ENCODE results near the gene SMURF1. TPM values are rescaled to one million over a fixed set of nuclear protein-coding genes. Genes with fewer than 3 reads are reported as not detected.
A peak's percentile ranks its signal among the peaks of the same experiment; 100 is the strongest.

SMURF1 gene
- total RNA-seq, 1 donor from 2014 or later = 44.7 TPM

GRCh38 chr7:99028261-99028973 is 115.5 kb downstream of the SMURF1 start:
- Histone ChIP-seq H3K9me3 (ENCODE audit: insufficient read depth, low read depth, low read length) (peaks cover 3% of the 10 kb centered on the region), H2AFZ (ENCODE audit: low read depth, low read length) (no peak overlapping the region), H4K20me1 (ENCODE audit: insufficient read depth, low read length) (peaks cover 40% of the 10 kb centered on the region), H3K36me3 (ENCODE audit: insufficient read depth, low read length) (peaks cover 45% of the 10 kb centered on the region), H3K4me3 (ENCODE audit: insufficient read depth, low read depth, low read length) (no peak overlapping the region), H3K4me1 (ENCODE audit: insufficient read depth, low read length) (no peaks in the 10 kb centered on the region), H3K27ac (ENCODE audit: low read depth, low read length) (no peak overlapping the region), H3K9ac (ENCODE audit: low read length) (no peak overlapping the region), H3K4me2 (ENCODE audit: low read length) (no peak overlapping the region), H3K27me3 (ENCODE audit: insufficient read depth, low read length) (no peaks in the 10 kb centered on the region), H3K79me2 (ENCODE audit: insufficient read depth, low read length) (peaks cover 5% of the 10 kb centered on the region)
- Mint-ChIP-seq H3K27me3 (ENCODE audit: low read depth, unreplicated experiment) (no peaks in the 10 kb centered on the region), H3K27ac (ENCODE audit: unreplicated experiment) (no peak overlapping the region), H3K4me3 (ENCODE audit: unreplicated experiment) (no peak overlapping the region), H3K4me1 (ENCODE audit: low read depth, unreplicated experiment) (peaks cover 15% of the 10 kb centered on the region), H3K36me3 (ENCODE audit: low read depth, unreplicated experiment) (peaks cover 35% of the 10 kb centered on the region), H3K9me3 (ENCODE audit: unreplicated experiment) (no peaks in the 10 kb centered on the region)
- no peak for TF ChIP-seq CTCF (IDR thresholded peaks at IDR 0.05; ENCODE audit: insufficient read depth, low read depth, low read length)
- no peak for TF ChIP-seq EZH2 (IDR thresholded peaks at IDR 0.05; ENCODE audit: insufficient read depth, low read length)
- DNase-seq (ENCODE audit: low read depth) = no peak
- FAIRE-seq = no peak

- Histone ChIP-seq H3K36me3 (ENCODE audit: insufficient read depth, low read length) (peaks cover 45% of the 10 kb centered on the region), H2AFZ (ENCODE audit: low read depth, low read length) (no peak overlapping the region), H3K9me3 (ENCODE audit: insufficient read depth, low read depth, low read length) (peaks cover 3% of the 10 kb centered on the region), H3K27me3 (ENCODE audit: insufficient read depth, low read length) (no peaks in the 10 kb centered on the region), H3K4me3 (ENCODE audit: insufficient read depth, low read depth, low read length) (no peak overlapping the region), H3K4me1 (ENCODE audit: insufficient read depth, low read length) (no peaks in the 10 kb centered on the region), H3K27ac (ENCODE audit: low read depth, low read length) (no peak overlapping the region), H3K9ac (ENCODE audit: low read length) (no peak overlapping the region), H3K79me2 (ENCODE audit: insufficient read depth, low read length) (peaks cover 8% of the 10 kb centered on the region), H3K4me2 (ENCODE audit: low read length) (no peak overlapping the region), H4K20me1 (ENCODE audit: insufficient read depth, low read length) (peaks cover 40% of the 10 kb centered on the region)
- Mint-ChIP-seq H3K36me3 (ENCODE audit: low read depth, unreplicated experiment) (peaks cover 35% of the 10 kb centered on the region), H3K4me1 (ENCODE audit: low read depth, unreplicated experiment) (peaks cover 15% of the 10 kb centered on the region), H3K27me3 (ENCODE audit: low read depth, unreplicated experiment) (no peaks in the 10 kb centered on the region), H3K4me3 (ENCODE audit: unreplicated experiment) (no peak overlapping the region), H3K27ac (ENCODE audit: unreplicated experiment) (no peak overlapping the region), H3K9me3 (ENCODE audit: unreplicated experiment) (no peaks in the 10 kb centered on the region)
- FAIRE-seq = no peak
- no peak for DNase-seq (ENCODE audit: low read depth)
- TF ChIP-seq CTCF (IDR thresholded peaks at IDR 0.05; ENCODE audit: insufficient read depth, low read depth, low read length) (no peak), EZH2 (IDR thresholded peaks at IDR 0.05; ENCODE audit: insufficient read depth, low read length) (no peak)
These were observed 116.1 kb downstream of the SMURF1 start for GRCh38 chr7:99027841-99028240.

- FAIRE-seq (no peak), DNase-seq (ENCODE audit: low read depth) (peak; percentile 33)
- Histone ChIP-seq H2AFZ (ENCODE audit: low read depth, low read length) (no peak overlapping the region), H3K27ac (ENCODE audit: low read depth, low read length) (no peak overlapping the region), H3K4me3 (ENCODE audit: insufficient read depth, low read depth, low read length) (no peak overlapping the region), H3K79me2 (ENCODE audit: insufficient read depth, low read length) (peaks cover 8% of the 10 kb centered on the region), H3K27me3 (ENCODE audit: insufficient read depth, low read length) (no peaks in the 10 kb centered on the region), H3K9ac (ENCODE audit: low read length) (no peak overlapping the region), H4K20me1 (ENCODE audit: insufficient read depth, low read length) (peaks cover 41% of the 10 kb centered on the region), H3K36me3 (ENCODE audit: insufficient read depth, low read length) (peaks cover 43% of the 10 kb centered on the region), H3K4me1 (ENCODE audit: insufficient read depth, low read length) (no peaks in the 10 kb centered on the region), H3K9me3 (ENCODE audit: insufficient read depth, low read depth, low read length) (peaks cover 3% of the 10 kb centered on the region), H3K4me2 (ENCODE audit: low read length) (no peak overlapping the region)
- H3K27me3 Mint-ChIP-seq (ENCODE audit: low read depth, unreplicated experiment) = no peaks in the 10 kb centered on the region
- peak overlapping the region; percentile 34 for H3K4me3 Mint-ChIP-seq (ENCODE audit: unreplicated experiment)
- H3K27ac Mint-ChIP-seq (ENCODE audit: unreplicated experiment) = peak overlapping the region; percentile 6
- no peaks in the 10 kb centered on the region for H3K9me3 Mint-ChIP-seq (ENCODE audit: unreplicated experiment)
- TF ChIP-seq EZH2 (IDR thresholded peaks at IDR 0.05; ENCODE audit: insufficient read depth, low read length) (no peak), CTCF (IDR thresholded peaks at IDR 0.05; ENCODE audit: insufficient read depth, low read depth, low read length) (no peak)
- peaks cover 15% of the 10 kb centered on the region for H3K4me1 Mint-ChIP-seq (ENCODE audit: low read depth, unreplicated experiment)
- peaks cover 35% of the 10 kb centered on the region for H3K36me3 Mint-ChIP-seq (ENCODE audit: low read depth, unreplicated experiment)
These were observed 116.7 kb downstream of the SMURF1 start for GRCh38 chr7:99027241-99027640.
